Daoy (cell line): ENCODE data around the gene HPSE. TPM values are rescaled to one million over a fixed set of nuclear protein-coding genes. Genes with fewer than 3 reads are reported as not detected.

ENCODE experiments used
- DNase-seq: peaks from one replicate; pipeline ENCODE4 v3.0.0-alpha.2; 2015; ENCODE audit warnings: low read depth
- total RNA-seq: library from RNA; depleted of rRNA; stranded (reverse); fragments of >200 nt; shearing (Covaris generic); gene quantifications from 2 replicates; pipeline ENCODE4 v1.2.3, GENCODE V29; 2014; rRNA removed

Gene HPSE
- total RNA-seq: 2.1 and 4.4 TPM in 2 replicates

DNA sequence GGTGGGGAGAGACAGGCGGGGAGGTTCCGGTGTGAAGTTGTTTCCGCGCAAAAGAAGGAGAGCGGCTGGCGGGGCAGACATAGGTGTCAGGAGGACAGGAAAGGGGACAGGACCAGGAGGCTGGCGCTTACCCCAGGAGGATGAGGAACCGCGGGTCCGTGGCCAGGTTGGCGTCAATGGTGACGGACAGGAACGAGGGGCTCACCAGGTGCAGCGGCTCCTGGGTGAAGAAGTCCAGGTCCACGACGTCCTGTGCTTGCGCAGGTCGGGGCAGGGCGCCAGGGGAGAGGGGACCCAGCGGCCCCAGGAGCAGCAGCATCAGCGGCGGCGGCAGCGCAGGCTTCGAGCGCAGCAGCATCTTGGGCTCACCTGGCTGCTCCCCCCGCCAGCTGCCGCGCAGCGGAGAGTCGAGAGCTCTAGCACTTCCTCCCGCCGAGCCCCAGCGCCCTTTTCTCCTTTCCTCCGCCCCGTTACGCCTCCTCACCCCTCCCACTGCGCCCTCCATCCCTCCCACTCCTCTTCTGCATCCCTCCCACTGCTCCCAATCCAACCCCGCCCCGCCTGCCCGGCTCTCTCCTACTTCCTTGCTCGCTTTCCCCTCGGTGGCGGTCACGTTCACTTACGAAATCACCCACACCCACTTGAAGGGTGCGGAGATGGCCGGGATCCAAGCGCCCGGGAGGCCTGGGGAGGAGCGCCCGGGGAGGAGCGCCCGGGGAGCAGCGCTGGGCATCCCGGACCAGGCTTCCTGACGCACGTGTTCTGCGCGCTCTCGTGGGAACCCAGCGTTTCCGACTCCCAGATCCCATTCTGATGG is at the start of gene HPSE:
Gene HPSE, minus strand, starts transcription at position 424 of the 817 bp plus-strand sequence. Its CDS starts 66 bp downstream, at position 358.
- DNase-seq: peak; percentile 79

DNA sequence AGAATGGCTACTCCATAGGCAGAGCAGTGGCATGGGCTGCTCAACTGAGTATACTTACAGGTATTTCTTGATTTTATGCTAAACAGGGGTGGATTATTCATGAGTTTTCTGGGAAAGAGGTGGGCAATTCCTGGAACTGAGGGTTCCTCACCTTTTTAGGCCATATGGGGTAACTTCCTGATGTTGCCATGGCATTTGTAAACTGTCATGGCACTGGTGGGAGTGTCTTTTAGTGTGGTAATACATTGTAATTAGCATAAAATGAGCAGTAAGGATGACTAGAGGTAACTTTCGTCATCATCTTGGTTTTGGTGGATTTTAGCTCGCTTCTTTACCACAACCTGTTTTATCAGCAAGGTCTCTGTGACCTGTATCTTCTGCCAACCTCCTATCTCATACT is 48.2 kb upstream of the HPSE start:
- DNase-seq: no peak

DNA sequence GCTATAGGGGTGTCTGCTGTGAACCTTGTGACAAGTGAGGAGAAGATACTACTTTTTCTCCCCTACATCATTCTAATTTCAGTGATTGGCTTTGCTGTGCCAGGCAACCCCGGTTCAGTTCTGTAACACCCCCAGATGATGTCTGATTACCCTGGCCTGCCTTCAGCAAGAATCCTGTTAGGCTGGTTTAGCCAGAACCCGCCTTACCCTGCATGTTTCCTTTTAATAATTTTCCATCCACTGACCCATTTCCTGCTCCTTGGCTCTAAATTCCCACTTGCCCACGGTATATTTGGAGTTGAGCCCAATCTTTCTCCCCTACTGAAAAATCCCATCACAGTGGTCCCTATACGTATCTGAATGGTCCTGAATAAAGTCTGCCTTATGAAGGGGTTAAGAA is 46.5 kb upstream of the HPSE start:
- no peak for DNase-seq

DNA sequence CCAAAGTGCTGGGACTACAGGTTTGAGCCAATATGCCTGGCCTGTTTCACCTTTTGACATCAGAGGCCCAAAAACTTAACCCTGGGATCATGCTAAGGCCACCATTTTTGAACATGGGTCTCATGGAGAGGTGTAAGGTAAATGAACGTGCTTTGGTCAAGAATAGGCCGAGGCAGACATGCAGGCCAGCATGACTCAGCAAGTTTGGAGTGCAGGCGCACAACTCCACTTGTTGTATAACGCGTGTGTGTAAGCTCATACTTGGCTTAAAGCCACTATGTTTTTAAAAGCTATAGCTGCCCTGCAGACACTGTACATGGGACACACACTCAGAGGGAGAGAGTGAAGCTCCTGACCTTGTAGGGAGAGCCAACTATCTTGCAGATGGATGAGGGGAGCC is 43.8 kb upstream of the HPSE start:
- no peak for DNase-seq

DNA sequence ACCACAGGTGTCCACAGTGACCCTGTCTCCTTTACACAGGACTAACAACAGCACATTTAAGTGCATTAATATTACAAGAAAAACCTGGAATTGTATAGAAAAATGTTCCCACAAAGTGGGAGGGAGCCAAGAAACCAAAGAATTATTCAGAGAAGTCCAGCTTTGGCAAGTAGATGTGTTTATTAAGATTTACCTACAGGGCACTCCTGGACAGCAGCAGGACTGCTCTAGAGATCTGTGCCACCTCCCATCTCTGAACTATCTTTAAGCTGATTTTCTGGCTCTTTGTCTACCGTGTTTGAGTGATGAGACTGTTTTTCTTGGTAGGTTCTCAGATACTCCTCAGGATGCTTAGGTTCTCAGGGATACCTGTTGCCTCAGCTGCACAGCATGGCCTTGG is 38.3 kb upstream of the HPSE start:
- DNase-seq: no peak

DNA sequence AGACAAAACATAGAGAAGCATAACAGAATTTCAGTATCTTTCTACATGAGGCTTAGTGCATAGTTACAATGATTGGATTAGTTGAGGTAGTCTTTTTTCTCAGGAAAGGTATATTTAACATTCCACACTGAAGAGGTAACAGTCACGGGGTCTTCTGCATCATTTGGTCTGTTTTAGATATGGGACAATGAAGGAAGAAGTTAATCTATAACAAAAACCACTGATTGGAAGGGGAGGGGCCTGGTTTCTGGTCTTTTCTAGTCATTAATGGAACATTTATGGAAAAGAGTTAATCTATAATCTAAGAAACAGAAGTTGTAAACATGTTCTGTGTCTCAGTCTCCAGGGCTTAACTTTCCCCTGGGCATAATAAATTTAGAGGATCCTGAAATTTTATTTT is 37.3 kb upstream of the HPSE start:
- no peak for DNase-seq

DNA sequence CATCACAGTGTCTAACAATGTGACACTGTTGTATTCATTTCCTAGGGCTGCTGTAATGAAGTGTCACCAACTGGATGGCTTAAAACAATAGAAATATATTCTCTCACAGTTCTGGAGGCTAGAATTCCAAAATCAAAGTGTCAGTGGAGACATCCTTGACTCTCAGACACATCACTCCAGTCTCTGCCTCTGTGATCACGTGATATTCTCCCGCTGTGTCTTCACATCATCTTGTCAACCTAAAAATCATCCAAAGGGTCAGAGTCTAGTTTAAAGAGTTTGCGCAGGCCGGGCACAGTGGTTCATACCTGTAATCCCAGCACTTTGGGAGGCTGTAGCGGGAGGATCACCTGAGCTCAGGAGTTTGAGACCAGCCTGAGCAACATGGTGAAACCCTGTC is 36.6 kb upstream of the HPSE start:
- DNase-seq: no peak

DNA sequence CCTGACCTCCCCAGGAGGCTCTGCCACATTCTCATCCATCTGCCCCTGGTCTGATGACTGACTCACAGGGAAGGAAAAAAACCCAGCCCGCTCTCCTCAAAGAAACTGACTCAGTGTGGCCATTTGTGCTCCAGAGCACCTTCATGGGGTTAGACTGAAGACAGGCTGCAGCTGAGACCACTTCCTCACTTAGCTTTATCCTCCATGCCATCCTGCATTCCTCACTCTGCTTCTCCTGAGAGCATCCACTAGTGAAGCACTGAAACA is 35.9 kb upstream of the HPSE start:
- peak; percentile 12 for DNase-seq

DNA sequence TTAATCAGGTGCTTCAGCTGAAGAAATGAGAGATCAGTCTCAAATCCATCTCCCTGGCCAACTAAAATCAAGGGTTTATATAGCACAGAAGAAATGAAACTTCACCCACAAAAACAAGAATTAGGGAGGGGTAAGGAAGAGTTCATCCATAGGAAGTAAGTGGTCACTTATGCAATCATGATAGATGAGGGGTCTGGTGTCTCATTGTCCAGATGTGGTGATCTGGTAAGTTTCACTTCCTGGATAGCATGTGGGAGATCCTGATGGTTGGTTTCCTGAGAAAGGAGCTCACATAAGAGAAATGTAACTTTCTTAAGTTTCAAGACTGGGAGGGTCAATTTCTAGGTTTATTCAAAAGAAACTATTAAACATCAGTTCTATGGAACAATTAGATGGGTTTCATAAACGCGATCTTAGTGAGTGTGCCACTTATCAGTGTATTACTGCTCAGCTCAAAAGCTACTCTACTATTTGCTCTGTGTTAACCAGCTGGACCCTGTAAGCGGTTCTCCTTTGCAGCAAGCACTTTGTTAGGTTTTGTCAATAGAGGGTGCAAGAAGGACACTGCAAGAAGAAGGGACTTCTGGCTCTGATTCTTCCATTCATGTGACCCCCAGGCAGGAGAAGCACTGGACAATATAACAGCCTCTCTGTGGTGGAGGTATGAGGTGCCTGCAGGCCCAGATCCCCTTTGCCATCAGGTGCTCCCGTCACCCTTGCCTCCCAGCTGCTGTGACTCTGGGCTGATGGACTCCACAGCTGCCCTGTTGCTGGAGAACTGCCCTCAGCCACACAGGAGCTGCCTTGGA is 35.4 kb upstream of the HPSE start:
- no peak for DNase-seq

DNA sequence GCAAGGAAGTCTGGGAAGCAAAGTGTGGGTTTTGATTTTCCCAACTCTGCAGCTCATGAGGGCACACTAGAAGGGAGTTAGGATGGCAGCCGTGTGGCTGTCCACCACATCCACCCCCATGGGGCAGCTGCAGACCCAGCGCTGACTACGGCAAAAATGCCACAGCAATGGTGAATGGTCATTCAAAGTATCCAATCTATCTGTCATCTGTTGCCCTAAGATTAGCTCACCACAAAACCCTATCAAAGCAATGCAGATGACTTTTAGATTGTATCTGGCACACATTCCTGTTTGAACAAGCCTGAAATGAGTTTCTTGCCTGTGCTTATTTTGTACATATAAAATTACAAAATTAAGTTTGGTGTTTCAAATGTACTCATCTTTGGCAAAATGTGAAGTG is 29.7 kb upstream of the HPSE start:
- no peak for DNase-seq

DNA sequence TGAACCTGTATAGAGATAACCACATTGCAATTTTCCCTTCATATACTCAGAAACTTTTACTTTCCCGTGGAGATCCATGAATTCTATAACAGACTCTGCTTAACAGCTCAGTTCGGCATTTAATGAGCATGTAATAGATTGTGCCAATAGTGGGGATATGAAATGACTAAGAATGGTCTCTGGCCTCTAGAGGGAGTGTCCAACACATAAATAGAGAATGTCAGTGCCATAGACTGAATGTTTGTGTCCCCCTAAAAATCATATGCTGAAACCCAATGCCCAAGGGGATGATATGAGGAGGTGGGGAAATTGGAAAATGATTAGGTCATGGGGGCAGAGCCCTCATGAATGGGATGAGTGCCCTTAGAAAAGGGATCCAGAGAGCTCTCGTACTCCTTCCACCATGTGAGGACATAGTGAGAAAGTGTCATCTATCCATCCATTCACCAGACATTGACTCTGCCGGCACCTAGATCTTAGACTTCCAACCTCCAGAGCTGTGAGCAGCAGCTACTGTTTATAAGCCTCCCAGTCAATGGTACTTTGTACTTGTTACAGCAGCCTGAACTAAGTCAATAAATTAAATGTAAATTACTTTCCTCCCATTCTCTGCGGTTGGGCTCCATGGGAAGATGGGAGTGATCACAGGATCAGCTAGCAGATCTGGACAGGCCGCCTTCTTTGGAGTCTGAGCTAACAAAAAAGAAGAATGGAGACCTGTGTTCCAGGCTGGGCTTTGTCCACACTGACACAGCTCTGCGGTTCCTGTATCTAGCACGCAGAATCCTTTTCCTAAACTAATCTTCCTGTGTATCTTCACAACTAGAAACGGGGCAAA is 28.1 kb upstream of the HPSE start:
- no peak for DNase-seq

DNA sequence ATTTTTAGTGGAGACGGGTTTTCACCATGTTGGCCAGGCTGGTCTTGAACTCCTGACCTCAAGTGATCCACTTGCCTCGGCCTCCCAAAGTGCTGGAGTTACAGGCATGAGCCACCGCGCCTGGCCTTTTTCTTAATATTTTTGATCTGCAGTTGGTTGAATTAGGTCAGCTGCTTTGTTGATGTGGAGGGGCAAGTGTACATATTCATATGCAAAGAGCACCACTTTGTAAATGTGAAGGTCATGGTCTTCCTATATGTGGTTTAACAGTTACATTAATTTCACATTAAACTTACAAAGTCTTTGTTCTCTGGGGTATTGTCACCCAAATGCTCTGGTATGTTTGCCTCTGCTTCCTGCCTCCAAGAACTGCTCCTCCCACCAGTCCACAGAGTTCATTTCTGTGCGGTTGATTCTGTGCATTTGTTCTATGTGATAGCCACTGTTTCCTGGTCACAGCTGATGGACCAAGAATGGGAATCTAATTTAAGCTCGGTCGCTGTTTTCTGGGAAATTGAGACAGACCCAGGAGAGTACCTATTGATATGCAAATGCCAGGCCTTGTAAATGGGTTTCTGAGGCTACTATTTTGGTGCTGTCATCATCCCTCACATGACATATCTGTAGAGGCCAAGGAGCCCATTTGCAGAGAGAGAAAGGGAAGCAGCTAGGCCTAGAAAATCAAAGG is 26.9 kb upstream of the HPSE start:
- no peak for DNase-seq

DNA sequence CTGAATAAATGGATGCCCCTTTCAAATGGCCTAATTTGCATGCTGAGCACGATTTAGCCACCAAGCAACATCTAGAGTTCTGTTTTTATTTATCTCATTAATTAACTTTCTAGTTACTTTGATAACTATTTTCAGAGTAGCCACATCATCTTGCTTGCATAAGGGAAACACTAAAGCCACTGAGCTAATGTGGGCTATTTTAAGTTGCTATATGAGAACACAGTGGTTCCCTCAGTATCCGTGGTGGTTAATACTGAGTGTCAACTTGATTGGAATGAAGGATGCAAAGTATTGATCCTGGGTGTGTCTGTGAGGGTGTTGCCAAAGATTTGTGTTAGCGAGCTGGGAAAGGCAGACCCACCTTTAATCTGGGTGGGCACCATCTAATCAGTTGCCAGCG is 25.4 kb upstream of the HPSE start:
- no peak for DNase-seq

DNA sequence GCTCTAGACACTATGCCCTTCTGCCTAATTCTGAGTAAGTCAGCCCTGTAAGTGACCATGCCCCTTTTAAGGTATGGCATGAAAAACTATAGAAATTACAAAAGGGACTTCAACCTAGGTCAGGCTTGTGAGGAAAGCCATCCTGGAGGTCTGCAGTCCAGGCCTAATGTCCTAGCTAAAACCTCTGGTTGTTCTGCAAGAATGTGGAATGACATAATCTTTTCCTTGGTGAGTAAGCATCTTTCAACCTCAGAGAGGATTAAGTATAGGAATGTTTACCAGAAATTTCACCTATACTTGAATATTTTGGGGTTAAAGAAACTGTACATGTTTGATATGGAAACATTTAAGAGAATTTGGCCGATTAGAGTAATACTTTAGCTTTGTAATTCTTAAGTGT is 23.8 kb upstream of the HPSE start:
- peak; percentile 47 for DNase-seq

DNA sequence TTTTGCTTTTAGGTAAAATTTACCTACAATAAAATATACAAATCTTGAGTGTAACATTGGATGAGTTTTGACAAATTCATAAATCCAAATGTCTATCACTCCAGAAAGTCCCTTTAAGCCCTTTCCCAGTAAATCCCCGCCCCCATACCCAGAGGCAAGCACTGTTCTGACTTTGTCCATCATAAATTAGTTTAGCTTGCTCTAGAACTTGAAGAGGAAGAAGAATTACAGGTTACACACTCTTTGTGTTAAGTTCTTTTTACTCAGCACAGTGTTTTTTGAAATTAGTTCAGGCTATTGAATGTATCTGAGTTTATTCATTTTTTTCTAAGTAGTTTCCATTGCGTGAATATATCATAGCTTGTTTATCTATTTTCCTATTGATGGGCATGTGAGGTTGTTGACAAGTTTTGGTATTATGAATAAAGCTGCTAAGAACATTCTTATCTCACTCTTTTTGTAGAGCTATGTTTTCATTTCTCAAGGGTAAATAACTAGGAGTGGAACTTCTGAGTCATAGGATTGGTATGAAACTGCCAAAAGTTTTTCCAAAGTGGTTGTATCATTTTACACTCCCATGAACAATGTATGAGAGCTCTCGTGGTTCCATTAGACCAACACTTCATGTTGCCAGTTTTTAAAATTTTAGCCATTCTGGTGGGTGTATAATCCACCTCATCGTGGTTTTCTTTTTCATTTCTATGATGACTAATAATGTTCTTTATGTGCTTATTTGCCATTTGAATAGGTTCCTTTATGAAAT is 22.4 kb upstream of the HPSE start:
- DNase-seq: peak; percentile 65

DNA sequence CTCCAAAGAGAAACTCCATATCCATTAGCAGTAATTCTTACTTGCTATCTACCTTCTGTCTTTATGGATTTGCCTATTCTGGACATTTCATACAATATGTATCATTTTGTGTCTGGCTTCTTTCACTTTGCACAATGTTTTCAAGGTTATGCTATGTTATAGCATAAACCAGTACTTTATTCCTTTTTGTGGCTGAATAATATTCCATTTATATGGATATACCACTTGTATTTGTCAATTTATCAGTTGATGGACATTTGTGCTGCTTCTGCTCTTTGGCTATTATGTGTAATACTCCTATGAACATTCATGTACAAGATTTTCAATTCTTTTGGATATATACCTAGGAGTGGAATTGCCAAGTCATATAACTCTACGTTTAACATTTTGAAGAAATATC is 18.9 kb upstream of the HPSE start:
- DNase-seq: no peak

DNA sequence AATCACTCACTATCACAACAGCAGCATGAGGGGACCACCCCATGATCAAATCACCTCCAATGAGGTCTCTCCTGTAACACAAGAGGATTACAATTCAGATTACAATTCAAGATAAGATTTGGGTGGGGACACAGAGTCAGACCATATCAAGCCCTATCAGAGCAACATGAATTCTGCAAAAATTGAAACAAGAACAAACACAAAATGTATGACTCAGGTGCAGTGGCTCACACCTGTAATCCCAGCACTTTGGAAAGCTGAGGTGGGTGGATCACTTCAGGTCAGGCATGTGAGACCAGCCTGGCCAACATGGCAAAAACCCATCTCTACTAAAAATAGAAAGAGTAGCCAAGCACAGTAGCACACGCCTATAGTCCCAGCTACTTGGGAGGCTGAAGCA is 13.4 kb upstream of the HPSE start:
- DNase-seq: no peak

DNA sequence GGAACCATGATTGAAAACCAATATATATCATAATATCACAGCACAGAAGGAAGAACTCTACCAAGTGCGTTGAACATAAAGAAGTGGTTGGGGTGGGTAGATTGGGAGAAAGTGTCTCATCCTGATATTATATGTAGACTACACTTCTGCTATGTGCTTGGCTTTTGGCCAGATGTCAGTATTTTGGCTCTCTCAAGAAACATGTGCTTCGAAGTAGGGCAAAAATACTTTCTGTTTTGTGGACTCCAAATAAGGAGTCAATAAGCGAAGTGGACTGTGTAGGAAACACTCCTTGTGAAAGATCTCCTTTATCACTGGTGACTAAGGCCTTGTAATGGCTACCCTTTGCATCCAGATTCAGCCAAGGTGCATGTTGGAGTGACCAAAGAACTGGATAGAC is 7.8 kb upstream of the HPSE start:
- DNase-seq: no peak

DNA sequence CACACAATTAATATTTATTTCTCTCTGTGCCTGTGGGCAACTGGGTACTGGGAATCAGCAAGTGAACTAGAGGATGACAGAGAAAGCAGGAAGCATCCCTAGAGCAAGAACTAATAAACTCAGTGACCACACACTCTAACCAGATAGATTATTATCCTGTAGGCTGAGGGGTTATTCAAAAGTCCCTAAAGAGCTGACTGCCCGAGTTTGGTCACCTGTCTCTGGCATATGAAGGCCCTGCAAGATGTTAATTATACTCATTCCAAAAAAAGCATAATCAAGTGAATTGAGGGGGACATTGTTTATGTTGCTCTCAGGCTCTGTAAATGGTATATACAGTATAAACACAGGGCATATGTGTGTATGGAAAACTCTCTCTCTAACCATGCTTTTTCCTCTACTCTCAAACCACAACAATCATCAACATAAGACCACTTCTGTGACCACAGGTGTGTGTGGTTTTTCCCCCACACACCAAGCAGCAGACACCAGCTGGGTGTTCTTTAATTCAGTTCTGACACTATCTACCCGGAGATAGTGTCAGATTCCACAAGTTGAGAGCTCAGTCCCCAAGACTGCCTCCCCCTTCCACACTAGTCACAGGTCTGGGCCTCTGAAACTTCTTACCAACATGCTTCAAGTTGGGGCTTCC is 6.2 kb upstream of the HPSE start:
- peak; percentile 5 for DNase-seq

DNA sequence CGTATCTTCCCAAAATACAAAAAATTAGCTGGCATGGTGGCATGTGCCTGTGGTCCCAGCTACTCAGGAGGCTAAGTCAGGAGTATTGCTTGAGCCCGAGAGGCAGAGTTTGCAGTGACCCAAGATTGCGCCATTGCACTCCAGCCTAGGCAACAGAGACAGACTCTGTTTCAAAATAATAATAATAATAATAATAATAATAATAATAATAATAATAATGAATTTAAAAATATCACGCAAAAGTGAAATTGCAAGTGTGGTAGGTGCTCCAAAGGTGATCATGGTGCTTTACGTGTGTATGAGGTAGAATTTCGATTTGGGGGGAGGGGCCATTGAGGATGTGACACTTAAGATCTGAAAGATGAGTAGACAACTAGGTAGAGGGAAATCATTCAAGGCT is 4.9 kb upstream of the HPSE start:
- no peak for DNase-seq

DNA sequence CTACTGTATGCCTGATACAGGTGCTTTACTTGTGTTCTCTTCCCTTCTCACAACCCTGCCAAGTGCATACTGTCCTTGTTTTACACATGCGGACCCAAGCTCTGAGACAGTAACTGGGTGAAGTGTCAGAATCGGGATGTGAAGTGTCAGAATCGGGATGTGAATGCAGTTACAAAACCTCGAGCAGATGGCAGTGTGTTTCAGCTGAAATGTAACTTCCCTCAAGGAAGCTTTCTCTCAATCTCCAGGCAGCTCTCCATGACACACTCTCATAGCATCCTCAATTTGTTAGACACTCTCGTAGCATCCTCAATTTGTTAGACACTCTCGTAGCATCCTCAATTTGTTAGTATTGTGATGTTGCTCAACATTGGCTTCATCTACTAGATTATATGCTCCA is 1.1 kb upstream of the HPSE start:
- DNase-seq: no peak
